Measurements from ENCODE around the gene ATP8B4.

DNA sequence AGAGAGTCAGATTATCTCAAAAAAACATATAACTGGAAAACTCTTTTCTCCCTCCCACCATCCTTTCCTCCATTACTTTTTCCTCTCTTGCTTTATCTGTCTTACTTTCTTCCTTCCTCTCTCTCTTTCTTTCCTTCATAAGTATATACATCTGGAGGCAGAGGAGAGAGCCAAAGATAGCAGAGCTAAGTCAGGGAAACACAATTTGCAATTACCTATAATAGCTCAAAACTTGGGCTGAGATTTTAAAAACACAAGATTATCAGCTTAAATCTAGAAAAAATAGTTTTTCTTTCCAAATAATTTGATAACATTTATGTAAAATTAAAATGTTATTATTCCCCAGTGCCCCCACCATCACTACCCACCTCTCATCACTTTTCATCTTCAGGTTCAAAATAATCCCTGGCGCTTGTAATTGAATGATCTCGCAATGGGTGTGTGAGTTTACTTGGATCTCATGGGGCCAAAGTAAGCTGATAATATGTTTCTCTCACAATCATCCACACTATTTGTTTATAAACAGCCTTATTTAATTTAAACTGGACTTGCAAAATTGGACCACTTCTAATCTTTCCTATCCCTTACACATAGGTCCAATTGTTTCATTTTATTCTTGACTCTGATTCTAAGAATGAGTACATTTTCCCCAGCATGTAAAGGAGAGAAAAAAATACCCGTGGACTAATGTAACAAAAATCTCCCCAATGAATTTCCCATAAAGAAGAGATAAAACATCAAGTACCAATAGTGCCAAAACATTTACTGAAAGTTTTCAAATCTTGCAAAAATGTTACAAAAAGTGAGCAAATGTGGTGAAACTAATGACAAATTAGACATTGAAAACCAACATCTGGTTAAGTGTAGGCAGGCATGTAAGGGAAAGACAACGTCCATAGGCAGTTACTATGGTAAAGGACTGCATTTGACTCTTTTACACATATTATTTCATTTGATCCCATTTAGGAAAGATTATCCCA is 261.2 kb downstream of the ATP8B4 start:
- TF ChIP-seq SP1 (IDR thresholded peaks at IDR 0.05), result no peak
- TF ChIP-seq FOXK2 (IDR thresholded peaks at IDR 0.05), result no peak
- TF ChIP-seq BHLHE40 (IDR thresholded peaks at IDR 0.05; ENCODE audit: borderline replicate concordance), result no peak
- TF ChIP-seq SUZ12 (IDR thresholded peaks at IDR 0.05), result no peak
- no peak for TF ChIP-seq CTBP1 (IDR thresholded peaks at IDR 0.05; ENCODE audit: borderline replicate concordance)
- no peak for TF ChIP-seq TARDBP (IDR thresholded peaks at IDR 0.05)
- TF ChIP-seq HDGF (IDR thresholded peaks at IDR 0.05; ENCODE audit: borderline replicate concordance), result no peak
- TF ChIP-seq, protein P1, sequence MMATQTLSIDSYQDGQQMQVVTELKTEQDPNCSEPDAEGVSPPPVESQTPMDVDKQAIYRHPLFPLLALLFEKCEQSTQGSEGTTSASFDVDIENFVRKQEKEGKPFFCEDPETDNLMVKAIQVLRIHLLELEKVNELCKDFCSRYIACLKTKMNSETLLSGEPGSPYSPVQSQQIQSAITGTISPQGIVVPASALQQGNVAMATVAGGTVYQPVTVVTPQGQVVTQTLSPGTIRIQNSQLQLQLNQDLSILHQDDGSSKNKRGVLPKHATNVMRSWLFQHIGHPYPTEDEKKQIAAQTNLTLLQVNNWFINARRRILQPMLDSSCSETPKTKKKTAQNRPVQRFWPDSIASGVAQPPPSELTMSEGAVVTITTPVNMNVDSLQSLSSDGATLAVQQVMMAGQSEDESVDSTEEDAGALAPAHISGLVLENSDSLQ (IDR thresholded peaks at IDR 0.05), result no peak
- no peak for TF ChIP-seq FOXM1 (IDR thresholded peaks at IDR 0.05; ENCODE audit: borderline replicate concordance)

All from HEK293T (cell line).